Karpas-422 (cell line): Measurements from ENCODE around the gene GDF2. TPM values are rescaled to one million over a fixed set of nuclear protein-coding genes. Genes with fewer than 3 reads are reported as not detected.

Experiments used
- DNase-seq: peaks from one replicate; pipeline ENCODE4 v3.0.0-alpha.2; 2015
- H2AFZ ChIP-seq: fragments of 200-600 bp; sonication (generic); 2 replicates; pipeline ENCODE4 v1.6.1; 2014; ENCODE audit warnings: antibody characterized with exemption, low read length, mixed read lengths
- H3K27ac ChIP-seq: fragments of 200-600 bp; sonication (generic); 2 replicates; pipeline ENCODE4 v1.5.1; 2014; ENCODE audit warnings: mild to moderate bottlenecking, low read length, moderate library complexity
- H3K27me3 ChIP-seq: fragments of 200-600 bp; sonication (generic); 2 replicates; pipeline ENCODE4 v1.6.1; 2014; ENCODE audit warnings: low read length, mixed read lengths
- H3K36me3 ChIP-seq: fragments of 200-600 bp; sonication (generic); 2 replicates; pipeline ENCODE4 v1.6.1; 2014; ENCODE audit warnings: low read length, mixed read lengths; ENCODE audit not compliant: insufficient read depth
- H3K4me1 ChIP-seq: fragments of 200-600 bp; sonication (generic); 2 replicates; pipeline ENCODE4 v1.6.1; 2014; ENCODE audit warnings: mild to moderate bottlenecking, low read length, mixed read lengths
- H3K4me2 ChIP-seq: fragments of 200-600 bp; sonication (generic); 2 replicates; pipeline ENCODE4 v1.6.1; 2014; ENCODE audit warnings: low read length, low read depth, mild to moderate bottlenecking; ENCODE audit not compliant: poor library complexity, severe bottlenecking
- H3K4me3 ChIP-seq: fragments of 200-600 bp; sonication (generic); 2 replicates; pipeline ENCODE4 v1.5.1; 2014; ENCODE audit warnings: mild to moderate bottlenecking, antibody characterized with exemption, low read length, mixed read lengths
- H3K79me2 ChIP-seq: fragments of 200-600 bp; sonication (generic); 2 replicates; pipeline ENCODE4 v1.6.1; 2014; ENCODE audit warnings: mild to moderate bottlenecking, low read length, mixed read lengths
- H3K9ac ChIP-seq: fragments of 200-600 bp; sonication (generic); 2 replicates; pipeline ENCODE4 v1.6.0; 2014; ENCODE audit warnings: low read length
- H3K9me2 ChIP-seq: fragments of 200-600 bp; sonication (generic), shearing (Covaris generic); replicated peaks from 2 replicates; pipeline ENCODE4 v1.6.0; 2014; ENCODE audit warnings: mild to moderate bottlenecking, low read length, moderate library complexity; ENCODE audit not compliant: insufficient read depth
- H3K9me3 ChIP-seq: fragments of 300-700, 200-600 bp; sonication (generic); 2 replicates; pipeline ENCODE4 v1.6.1; 2014; ENCODE audit warnings: low read length, mixed read lengths
- H4K20me1 ChIP-seq: fragments of 200-600 bp; sonication (generic); 2 replicates; pipeline ENCODE4 v1.6.1; 2014; ENCODE audit warnings: mild to moderate bottlenecking, antibody characterized with exemption, low read length, low read depth; ENCODE audit not compliant: insufficient read depth
- total RNA-seq: library from RNA; depleted of rRNA; stranded (reverse); fragments of >200 nt; shearing (Covaris generic); gene quantifications from 2 replicates; pipeline ENCODE4 v1.2.3, GENCODE V29; 2014; ENCODE audit warnings: low replicate concordance

Gene GDF2
- total RNA-seq, 1 experiment from 2014 or later = not detected

DNA sequence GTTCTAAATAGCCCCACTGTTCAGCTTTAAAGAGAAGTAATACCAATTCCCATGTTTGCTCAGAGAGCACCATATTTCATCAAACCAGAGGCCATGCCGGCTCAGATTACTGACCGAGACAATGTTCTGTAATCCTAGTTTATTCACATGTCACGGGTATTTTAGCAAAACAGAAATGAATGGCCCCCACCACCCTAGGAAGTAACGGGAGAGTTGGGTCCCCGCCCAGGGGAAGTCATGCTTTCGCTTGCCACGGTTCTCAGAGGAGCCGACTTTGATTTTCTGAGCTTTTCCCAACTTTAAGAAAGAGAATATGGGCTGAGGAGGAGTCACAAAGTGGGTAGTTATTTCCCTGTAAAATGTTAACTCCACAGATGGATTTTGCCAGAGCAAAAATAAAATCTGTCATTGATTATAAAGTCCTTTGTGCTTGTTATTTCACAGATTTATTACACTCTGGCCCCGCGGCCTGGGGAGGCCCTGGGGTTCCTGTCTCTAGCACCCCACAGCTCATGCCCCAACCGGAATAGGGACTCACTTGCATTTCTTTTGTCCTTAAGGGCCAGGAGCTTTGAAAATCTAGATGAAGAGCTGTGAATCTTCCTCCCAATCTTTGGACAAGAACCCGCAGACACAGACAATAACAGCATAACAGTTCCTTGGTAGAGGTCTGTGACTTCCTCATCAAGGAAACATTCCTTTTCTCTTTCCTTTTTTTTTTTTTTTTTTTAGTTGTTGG, 25.9 kb upstream of the GDF2 start:
- Histone ChIP-seq H3K27me3 (no peaks in the 10 kb centered on the region), H2AFZ (no peak overlapping the region), H3K4me1 (no peaks in the 10 kb centered on the region), H3K9me3 (no peaks in the 10 kb centered on the region), H3K79me2 (no peaks in the 10 kb centered on the region), H3K27ac (no peak overlapping the region), H3K4me3 (no peak overlapping the region), H3K9me2 (no peaks in the 10 kb centered on the region), H3K36me3 (no peaks in the 10 kb centered on the region), H4K20me1 (no peaks in the 10 kb centered on the region), H3K4me2 (no peak overlapping the region), H3K9ac (no peak overlapping the region)
- no peak for DNase-seq

DNA sequence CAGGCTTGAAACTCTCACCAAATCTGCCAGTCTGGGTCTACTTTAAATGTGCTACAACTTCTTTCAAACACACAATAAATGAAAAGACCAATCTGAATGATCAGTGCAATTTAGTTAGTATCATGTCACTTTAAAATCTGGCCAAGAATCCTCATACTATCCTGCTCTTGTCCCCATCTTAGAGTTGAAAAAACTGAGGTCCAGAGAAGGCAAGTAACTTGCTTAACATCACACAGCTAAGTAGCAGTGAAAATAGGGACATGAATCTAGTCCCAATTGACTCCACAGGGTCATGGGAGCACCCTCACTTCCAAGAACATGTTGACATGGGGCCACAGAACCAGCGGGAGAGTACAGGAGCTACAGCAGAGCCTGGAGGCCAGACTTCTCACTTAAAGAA, 25.3 kb upstream of the GDF2 start:
- H3K4me2 ChIP-seq = no peak overlapping the region
- H3K4me3 ChIP-seq = no peak overlapping the region
- H3K36me3 ChIP-seq = no peaks in the 10 kb centered on the region
- H3K27ac ChIP-seq = no peak overlapping the region
- H4K20me1 ChIP-seq = no peaks in the 10 kb centered on the region
- no peaks in the 10 kb centered on the region for H3K79me2 ChIP-seq
- no peak overlapping the region for H3K9ac ChIP-seq
- no peak overlapping the region for H2AFZ ChIP-seq
- no peaks in the 10 kb centered on the region for H3K9me2 ChIP-seq
- no peaks in the 10 kb centered on the region for H3K9me3 ChIP-seq
- no peaks in the 10 kb centered on the region for H3K27me3 ChIP-seq
- H3K4me1 ChIP-seq = no peaks in the 10 kb centered on the region
- DNase-seq = no peak

DNA sequence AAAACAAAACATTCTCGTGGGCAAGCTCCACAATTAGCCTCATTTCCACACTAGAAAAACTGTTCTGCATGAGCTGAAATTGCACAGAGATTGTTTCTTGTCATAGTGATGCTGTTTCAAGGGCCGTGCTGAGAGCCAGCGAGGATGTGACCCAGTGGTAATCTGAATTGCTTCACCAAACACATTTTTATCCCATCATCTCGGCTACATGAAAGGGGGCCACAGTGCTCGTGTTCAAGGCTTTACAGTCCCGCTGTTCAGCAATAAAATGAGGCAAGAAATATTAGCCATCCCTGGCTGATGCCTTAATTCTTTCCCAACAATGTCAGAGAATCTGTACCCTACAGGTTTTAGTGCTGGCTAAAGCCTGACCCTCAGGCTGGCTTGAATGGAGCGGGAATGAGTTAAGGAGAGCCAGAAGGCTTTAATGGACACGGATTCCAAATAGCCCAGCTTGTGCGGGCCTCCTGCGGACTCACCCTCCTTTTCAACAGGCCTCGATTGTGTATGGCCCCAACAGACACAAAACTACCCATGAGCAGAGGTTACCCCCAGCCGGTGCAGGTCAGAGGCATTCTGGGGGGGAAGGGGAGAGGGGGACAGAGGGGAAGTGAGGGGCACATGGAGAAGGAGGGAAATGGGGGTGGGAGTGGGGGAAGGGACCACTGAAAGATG, 24.3 kb upstream of the GDF2 start:
- DNase-seq = no peak
- Histone ChIP-seq H3K4me2 (no peak overlapping the region), H4K20me1 (no peaks in the 10 kb centered on the region), H2AFZ (no peak overlapping the region), H3K27me3 (no peaks in the 10 kb centered on the region), H3K9me2 (no peaks in the 10 kb centered on the region), H3K36me3 (no peaks in the 10 kb centered on the region), H3K9me3 (no peaks in the 10 kb centered on the region), H3K4me1 (no peaks in the 10 kb centered on the region), H3K79me2 (no peaks in the 10 kb centered on the region), H3K9ac (no peak overlapping the region), H3K4me3 (no peak overlapping the region), H3K27ac (no peak overlapping the region)

DNA sequence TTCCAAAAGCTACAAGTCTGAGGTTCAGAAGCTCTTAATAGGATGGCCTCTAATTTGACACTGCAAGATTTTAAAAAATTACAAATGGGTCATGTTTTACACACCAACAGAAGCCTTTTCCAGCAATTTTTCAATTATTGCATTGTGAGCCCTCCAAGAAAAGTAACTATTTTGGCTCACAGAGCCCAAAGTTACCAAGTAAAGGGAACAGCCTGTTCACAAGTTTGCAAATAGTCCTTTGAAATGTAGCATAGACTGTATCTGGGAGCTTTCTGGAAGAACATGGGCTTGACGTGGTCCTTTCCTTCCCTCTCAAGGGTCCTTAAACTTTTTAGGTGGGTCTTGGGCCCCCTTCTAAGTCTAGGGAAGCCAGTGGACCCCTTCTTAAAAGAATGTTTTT, 23.5 kb upstream of the GDF2 start:
- H3K4me1 ChIP-seq = no peaks in the 10 kb centered on the region
- no peaks in the 10 kb centered on the region for H3K9me2 ChIP-seq
- H3K36me3 ChIP-seq = no peaks in the 10 kb centered on the region
- H3K9me3 ChIP-seq = no peaks in the 10 kb centered on the region
- H3K27me3 ChIP-seq = no peaks in the 10 kb centered on the region
- H3K4me2 ChIP-seq = no peak overlapping the region
- H3K9ac ChIP-seq = no peak overlapping the region
- H3K4me3 ChIP-seq = no peak overlapping the region
- H3K79me2 ChIP-seq = no peaks in the 10 kb centered on the region
- H2AFZ ChIP-seq = no peak overlapping the region
- no peaks in the 10 kb centered on the region for H4K20me1 ChIP-seq
- DNase-seq = no peak
- H3K27ac ChIP-seq = no peak overlapping the region

DNA sequence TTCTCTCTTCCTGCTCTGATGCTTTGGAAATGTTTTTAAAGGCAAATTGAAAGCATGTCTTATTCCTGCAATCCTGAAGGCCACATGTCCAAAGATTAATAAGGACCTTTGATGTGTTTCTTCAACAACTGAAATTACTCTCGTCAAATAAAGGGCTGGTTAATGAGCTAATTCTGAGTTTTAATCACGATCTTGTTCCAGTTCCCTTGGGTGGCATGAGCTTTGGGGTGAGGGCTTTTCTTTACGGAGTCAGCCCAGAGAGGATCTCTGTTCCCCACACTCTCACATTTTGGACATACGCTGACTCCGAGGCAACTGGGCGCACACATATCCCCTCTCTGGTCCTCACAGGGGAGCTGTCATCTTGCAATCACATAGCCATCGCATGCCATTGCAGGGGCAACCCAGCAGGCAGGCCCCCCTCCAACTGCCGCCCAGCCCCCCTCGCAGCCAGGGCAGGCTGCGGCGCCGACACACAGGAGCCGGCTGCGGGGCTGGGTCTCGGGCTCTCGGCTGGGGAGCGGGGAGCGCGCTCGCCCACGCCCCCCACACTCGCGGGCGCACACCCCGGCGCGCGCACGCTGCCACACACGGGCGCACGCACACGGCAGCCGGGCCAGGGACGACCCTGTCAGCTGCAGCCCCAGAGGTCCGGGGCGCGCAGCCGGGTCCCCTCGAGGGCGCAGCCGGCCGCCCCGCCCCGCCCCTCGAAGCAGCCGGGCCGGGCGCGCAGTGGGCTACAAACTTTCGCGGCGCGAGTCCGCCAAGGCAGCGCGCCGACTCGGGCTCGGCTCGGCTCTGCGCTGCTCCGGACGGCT, 22.4 kb upstream of the GDF2 start, which contains the start of gene GDF10:
GDF10 (plus strand) TSS at position 587 of the 818 bp plus-strand sequence. CDS start 455 bp downstream, outside the sequence.
- H3K9me3 ChIP-seq = no peaks in the 10 kb centered on the region
- H3K4me3 ChIP-seq = no peak within 1 kb of the TSS
- H3K4me2 ChIP-seq = no peak within 1 kb of the TSS
- H3K79me2 ChIP-seq = no peaks in the 10 kb centered on the region
- no peak within 1 kb of the TSS for H3K9ac ChIP-seq
- H3K9me2 ChIP-seq = no peaks in the 10 kb centered on the region
- H3K27me3 ChIP-seq = no peaks in the 10 kb centered on the region
- DNase-seq = no peak
- H2AFZ ChIP-seq = no peak within 1 kb of the TSS
- no peaks in the 10 kb centered on the region for H3K36me3 ChIP-seq
- no peaks in the 10 kb centered on the region for H4K20me1 ChIP-seq
- H3K4me1 ChIP-seq = no peaks in the 10 kb centered on the region
- H3K27ac ChIP-seq = no peak within 1 kb of the TSS

DNA sequence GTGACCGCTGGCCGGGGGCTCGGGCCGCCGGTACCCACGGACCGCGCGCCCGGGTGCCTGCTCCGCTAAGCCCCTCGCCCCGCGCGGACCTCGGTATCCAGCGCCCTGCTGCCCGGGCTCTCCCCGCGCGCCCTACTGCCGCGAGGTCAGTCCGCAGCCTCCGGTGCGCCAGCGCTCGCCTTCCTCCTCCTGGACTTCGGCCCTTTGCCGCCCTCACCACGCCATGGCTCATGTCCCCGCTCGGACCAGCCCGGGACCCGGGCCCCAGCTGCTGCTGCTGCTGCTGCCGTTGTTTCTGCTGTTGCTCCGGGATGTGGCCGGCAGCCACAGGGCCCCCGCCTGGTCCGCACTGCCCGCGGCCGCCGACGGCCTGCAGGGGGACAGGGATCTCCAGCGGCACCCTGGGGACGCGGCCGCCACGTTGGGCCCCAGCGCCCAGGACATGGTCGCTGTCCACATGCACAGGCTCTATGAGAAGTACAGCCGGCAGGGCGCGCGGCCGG, 21.8 kb upstream of the GDF2 start:
- no peak overlapping the region for H3K27ac ChIP-seq
- H3K79me2 ChIP-seq = no peaks in the 10 kb centered on the region
- no peak overlapping the region for H3K4me3 ChIP-seq
- no peaks in the 10 kb centered on the region for H3K4me1 ChIP-seq
- no peaks in the 10 kb centered on the region for H3K9me2 ChIP-seq
- H3K4me2 ChIP-seq = no peak overlapping the region
- H3K9ac ChIP-seq = no peak overlapping the region
- no peaks in the 10 kb centered on the region for H3K9me3 ChIP-seq
- H3K36me3 ChIP-seq = no peaks in the 10 kb centered on the region
- no peaks in the 10 kb centered on the region for H3K27me3 ChIP-seq
- H2AFZ ChIP-seq = no peak overlapping the region
- no peak for DNase-seq
- no peaks in the 10 kb centered on the region for H4K20me1 ChIP-seq

DNA sequence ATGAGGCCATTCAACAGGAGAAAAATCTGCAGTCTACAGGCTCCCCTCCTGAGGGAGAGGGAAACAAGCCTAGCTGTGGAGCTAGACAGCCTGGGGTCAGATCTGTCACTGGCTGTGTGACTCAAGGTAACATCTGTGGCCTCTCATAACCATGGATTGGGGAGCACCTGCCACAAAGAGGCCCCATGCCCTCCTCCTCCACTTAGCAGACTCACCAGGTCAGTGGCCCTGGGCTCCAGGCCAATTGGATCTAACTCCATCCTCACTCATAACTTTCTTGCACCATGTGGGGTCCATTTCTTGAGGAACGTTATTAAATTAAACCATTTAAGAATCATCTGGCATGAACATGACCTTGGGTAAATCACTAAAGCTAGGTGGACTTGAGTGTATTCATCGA, 20.4 kb upstream of the GDF2 start:
- H3K4me2 ChIP-seq = no peak overlapping the region
- no peak overlapping the region for H3K27ac ChIP-seq
- DNase-seq = no peak
- H3K36me3 ChIP-seq = no peaks in the 10 kb centered on the region
- no peaks in the 10 kb centered on the region for H4K20me1 ChIP-seq
- H3K9me3 ChIP-seq = no peaks in the 10 kb centered on the region
- H3K79me2 ChIP-seq = no peaks in the 10 kb centered on the region
- no peaks in the 10 kb centered on the region for H3K27me3 ChIP-seq
- no peaks in the 10 kb centered on the region for H3K9me2 ChIP-seq
- no peak overlapping the region for H3K9ac ChIP-seq
- no peaks in the 10 kb centered on the region for H3K4me1 ChIP-seq
- no peak overlapping the region for H3K4me3 ChIP-seq
- H2AFZ ChIP-seq = no peak overlapping the region

DNA sequence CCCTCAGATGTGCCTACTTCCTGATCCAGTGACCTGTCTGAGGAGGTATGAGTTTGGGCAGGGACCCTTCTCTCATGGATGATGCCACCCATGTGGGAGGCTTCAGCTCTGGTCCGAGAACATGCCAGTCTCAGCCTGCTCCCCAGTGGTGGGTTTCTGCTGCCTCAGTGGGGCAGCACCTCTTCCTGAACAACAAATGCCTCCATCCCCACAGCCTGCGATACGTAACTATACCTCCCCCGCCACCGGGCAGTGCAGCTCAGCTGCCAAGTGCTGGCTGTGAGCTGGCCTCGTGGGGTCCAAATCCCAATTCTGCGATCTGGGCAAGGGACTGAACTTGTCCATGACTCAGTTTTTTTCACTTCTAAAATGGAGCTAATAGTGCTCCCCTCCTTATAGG, 19.1 kb upstream of the GDF2 start:
- no peaks in the 10 kb centered on the region for H3K27me3 ChIP-seq
- DNase-seq = no peak
- no peaks in the 10 kb centered on the region for H3K36me3 ChIP-seq
- no peak overlapping the region for H3K27ac ChIP-seq
- no peaks in the 10 kb centered on the region for H3K79me2 ChIP-seq
- H3K9me3 ChIP-seq = no peaks in the 10 kb centered on the region
- no peaks in the 10 kb centered on the region for H3K9me2 ChIP-seq
- no peak overlapping the region for H2AFZ ChIP-seq
- no peak overlapping the region for H3K4me2 ChIP-seq
- H3K4me3 ChIP-seq = no peak overlapping the region
- H3K9ac ChIP-seq = no peak overlapping the region
- no peaks in the 10 kb centered on the region for H3K4me1 ChIP-seq
- H4K20me1 ChIP-seq = no peaks in the 10 kb centered on the region
